Medulla oblongata (tissue), 1 donor: ENCODE data around the gene HLX.
A peak's percentile ranks its signal among the peaks of the same experiment; 100 is the strongest.

Source experiments
- DNase-seq: peaks from one replicate; pipeline ENCODE4 v3.0.0-alpha.2; 2015; ENCODE audit errors: extremely low spot score

HLX gene

GRCh38 chr1:220882061-220882891 is 3.0 kb downstream of the HLX start:
- DNase-seq: peak; percentile 64

DNA sequence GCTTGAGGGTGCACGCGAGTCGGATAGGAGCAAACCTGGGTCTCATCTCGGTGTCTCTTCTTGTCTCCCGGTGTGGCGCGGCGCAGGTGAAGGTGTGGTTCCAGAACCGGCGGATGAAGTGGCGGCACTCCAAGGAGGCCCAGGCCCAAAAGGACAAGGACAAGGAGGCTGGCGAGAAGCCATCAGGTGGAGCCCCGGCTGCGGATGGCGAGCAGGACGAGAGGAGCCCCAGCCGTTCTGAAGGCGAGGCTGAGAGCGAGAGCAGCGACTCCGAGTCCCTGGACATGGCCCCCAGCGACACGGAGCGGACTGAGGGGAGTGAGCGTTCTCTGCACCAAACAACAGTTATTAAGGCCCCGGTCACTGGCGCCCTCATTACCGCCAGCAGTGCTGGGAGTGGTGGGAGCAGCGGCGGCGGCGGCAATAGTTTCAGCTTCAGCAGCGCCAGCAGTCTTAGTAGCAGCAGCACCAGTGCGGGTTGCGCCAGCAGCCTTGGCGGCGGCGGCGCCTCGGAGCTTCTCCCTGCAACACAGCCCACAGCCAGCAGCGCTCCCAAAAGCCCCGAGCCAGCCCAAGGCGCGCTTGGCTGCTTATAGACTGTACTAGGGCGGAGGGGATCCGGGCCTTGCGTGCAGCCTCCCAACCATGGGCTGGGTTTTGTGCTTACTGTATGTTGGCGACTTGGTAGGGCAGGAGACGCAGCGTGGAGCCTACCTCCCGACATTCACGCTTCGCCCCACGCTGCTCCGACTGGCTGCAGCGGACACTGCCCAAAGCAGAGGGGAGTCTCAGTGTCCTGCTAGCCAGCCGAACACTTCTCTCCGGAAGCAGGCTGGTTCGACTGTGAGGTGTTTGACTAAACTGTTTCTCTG is 5.1 kb downstream of the HLX start:
- DNase-seq: no peak

DNA sequence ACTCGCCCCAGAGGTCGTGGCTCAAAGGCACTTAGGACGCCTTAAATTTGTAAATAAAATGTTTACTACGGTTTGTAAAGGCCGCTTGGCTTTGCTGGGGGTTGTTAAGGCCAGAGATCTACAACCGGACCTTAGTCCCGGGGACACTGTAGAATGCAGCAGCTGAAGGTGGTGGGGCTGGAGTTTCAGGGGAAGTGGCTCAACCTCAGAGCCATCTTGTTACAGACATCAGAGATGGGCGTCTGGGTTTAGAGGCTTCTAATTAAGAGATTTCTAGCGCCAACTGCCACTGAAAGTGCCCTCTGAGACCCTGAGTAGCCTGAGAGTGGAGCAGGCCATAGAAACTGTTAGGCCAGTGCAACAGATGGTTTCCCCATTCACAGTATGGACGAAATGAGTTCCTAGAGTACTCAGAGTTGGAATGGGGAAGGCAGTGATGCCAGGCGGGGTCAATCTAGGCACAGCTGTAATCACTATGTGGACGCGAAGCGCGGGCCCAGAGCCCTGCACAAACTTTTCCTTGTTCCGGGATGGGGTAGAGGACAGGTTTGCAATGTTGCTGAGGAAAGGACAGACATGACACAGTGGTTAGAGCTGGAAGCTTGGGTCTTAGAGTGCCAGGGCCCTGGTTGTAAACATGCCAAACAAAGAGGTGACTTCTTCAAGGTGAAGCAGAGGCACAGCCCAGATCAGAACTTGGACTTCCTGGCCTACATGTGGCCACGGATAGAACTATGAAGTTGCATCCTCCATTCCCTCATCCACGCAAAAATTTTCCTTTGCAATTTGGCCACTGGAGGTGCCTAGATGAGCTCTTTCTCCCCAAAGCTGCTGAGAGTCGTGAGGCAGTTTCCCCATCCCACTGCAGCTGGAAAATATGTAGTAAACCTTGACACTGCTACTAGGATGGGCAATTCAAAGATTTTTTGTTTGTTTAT is 6.0 kb downstream of the HLX start:
- no peak for DNase-seq

DNA sequence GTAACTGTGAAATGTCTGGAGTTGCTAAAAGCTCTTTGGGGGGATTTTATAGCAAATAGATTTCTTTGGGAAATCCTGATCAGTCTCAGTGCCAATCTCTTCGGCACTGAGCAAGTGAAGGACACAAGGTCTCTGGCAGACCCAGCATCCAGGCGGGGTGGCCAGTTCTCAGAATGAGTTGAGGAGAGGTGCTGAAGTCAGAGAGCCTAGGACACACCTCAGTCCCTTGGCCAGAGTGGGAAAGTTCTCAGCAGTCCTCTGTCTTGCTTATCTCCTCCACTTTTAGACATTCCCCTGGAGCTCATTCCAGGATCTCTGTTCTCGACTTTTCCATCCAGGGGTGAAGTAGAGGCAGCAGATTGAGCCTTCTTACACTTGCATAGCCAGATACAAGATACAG is 6.7 kb downstream of the HLX start:
- DNase-seq: no peak

GRCh38 chr1:220886470-220887201 is 7.4 kb downstream of the HLX start:
- no peak for DNase-seq

DNA sequence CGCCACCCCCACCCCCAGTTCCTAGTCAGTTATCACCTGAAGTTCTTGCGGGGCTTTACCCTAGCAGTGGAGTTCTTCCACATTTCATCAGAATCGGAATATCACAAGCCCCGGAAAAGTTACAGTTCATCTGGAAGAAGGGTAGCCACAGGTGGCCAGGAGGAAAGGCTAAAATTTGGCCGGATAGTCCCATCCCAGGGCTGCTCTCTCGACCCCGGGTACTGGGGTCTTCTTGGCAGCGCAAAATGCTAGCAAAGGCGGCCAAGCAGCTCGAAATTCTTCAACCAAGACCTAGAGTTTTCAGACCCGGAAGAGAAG is 7.9 kb downstream of the HLX start:
- no peak for DNase-seq

- DNase-seq: no peak
These were observed 8.5 kb downstream of the HLX start for GRCh38 chr1:220887520-220888416.

DNA sequence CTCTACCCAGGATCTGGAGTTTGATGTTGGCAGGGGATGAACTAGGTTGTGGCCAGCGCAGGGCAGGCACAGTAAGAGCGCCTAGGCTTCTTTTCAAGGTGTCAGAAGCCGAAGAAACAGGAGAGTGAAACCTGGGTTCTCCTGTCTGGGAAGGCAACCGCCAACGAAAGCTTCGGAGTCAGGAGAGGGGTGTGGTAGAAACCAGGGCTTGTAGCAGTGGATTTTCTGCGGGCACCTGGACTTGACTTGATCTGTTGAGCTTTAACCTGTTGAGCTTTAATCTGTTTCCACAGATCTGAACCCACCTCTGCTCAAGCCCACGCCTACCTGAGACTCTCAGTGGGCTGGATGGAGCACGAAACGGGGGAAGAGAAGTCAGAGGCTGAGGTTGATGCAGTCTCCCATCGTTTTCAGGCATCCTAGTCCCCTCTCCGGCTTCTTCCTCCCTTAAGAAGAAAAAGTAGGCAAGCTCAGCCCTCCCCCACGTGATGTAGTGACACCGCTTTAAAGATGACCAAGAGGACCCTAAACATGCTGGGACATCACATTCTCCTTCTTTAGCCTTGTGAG is 9.3 kb downstream of the HLX start:
- no peak for DNase-seq

DNA sequence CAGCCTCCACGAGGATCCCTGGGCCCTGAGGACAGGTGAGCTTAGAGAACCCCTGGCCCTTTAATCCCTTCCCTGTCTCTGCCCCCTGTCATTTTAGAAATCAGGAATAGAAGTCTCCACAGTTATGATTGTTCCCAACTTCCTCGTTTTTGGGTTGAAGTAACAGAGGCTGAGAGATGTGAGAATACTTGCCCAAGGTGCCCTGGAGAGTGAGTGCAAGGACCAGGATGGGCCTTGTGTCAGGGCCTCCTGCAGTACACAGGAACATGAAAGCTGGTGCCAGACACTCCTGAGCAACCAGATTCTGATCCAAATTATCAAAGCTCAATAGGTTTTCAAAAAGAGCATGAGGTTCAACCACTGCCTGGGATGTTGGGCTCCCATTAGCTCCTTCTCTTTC is 10.1 kb downstream of the HLX start:
- DNase-seq: no peak

DNA sequence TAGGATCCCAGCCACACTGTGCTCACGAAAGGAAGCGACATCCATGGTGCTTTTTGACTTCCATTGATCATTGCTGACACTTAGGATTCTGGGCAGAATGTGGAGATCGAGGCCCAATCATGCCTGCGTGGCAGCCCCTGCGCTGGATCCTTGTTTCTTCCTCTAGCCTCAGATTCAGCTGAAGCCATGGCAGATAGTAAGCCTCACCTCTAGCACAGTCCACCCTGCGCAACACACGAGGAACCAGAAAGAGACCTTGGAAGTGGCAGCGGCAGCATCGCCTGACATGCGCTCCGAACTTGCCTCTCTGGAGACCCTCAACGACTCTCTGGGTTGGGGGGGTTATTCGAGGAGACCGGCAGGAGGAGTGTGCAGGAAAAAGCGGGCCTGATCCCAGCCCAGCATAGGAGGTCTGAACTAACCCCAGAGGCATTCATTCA is 10.6 kb downstream of the HLX start:
- no peak for DNase-seq

DNA sequence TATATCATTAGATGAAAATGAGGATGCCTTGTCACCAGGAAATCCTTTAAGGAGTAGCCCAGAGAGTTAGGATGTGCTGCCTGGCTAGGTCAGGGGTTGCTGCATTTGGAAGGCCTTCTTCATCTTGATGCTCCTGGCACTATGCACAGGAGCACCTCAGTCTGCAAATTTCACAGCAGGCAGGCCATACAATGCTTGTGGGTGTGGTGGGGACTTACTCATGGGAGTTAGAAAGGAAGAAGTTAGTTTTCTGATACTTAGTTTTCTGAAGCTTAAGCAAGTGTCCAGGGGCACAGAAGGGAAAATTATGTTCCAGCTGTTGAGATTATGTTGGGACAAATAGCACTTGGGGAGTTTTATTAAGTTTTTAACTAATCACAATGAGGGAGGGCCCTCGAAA is 11.4 kb downstream of the HLX start:
- no peak for DNase-seq

DNA sequence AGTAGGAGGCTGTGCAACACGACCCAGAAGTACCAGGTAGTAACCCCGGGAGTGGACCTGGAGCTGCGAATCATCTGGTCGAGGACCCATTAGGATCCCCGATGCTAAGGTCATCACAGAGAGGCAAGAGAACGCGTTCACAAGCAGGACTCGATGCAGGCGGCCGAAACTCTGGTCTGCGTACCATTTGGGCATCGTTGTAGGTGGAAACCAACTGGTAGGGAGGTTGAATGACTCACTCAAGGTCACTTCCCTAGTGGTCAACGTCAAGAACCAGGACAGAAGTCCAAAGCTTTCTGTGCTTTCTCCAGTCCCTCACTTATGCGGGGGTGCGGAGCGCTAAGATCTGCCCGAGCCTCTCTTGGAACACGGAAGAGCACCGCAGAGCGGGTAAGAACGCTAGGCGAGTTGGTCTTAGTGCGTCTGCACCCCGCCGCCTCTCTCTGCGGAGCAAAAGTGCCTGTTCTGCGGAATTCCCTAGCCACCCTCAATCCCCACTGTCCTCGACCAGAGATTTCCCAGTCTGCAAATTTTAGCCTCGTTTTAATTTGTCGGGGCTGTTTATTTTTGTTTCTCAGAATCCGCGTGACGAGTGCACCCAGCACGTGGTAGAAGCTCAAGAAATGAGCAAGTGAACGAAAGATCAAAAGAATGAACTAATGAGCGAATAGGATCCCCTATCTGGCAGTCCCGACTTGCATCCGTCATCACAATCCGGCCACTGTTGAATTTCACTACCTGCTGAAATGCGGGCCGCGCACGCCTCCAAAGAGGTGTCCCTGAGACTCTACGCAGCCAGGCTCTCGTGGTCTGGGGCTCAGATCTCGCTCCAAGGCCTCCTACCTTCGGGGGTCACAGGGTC is 12.2 kb downstream of the HLX start:
- no peak for DNase-seq

- no peak for DNase-seq
These were observed 12.8 kb downstream of the HLX start for GRCh38 chr1:220892086-220892376.

- no peak for DNase-seq
These were observed 13.9 kb downstream of the HLX start for GRCh38 chr1:220892997-220893700.

DNA sequence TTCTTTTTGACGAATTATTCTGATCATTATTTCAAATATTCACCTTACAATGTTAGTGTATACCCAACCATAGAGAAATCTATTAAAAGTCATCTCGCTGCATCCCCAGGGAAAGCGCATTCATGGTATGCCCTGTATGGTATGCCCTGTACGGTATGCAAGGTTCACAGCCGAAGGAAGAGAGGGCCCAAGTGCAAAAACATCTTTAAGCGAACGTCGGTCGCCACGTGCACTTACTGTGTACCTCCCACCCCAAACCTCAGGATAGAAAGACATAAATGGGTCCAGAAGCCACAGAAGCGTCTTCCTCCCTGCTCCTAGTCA is 14.4 kb downstream of the HLX start:
- no peak for DNase-seq

DNA sequence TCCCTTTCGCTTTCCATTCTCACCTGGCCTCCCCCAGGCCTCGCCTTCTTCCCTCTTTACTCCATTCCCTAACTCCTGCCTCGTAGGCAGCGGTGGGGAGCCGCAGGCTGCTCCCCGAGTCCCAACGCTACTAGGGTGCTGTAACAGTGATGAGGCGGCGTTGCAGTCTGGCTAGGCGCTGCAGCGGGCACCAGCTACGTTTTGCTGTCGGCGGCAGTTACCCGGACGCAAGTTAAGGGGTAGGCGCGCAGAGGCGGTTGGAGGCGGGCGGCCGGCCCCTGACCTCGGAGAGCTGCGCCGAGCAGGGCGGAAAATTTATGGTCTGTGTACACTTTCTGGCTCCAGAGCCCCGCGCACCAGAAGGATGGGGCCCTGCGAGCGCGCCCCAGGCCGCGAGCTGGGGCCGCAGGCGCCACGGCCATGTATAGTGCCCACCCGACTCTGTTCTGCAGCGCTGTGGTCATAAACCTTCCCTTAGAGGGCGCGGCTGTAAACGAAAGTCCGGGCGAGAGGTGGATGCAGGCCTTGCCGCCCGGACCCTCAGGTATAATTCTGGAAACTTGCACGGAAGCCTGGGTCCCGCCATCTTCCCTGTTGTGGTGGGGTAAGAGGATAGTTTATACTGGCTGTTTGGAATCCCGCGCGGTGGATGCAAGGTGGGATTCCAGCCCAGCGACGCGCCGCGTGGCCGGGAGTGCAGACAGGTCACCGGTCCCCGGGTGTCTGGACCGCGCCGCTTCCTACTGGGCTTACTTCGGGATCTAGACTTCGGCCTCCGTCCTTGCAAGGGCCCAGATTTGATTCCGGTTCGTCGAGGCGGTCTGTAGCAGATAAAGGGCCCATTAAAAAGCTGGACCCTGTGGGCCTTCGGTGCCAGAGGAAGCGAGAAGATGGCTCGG is 15.0 kb downstream of the HLX start:
- DNase-seq: no peak

DNA sequence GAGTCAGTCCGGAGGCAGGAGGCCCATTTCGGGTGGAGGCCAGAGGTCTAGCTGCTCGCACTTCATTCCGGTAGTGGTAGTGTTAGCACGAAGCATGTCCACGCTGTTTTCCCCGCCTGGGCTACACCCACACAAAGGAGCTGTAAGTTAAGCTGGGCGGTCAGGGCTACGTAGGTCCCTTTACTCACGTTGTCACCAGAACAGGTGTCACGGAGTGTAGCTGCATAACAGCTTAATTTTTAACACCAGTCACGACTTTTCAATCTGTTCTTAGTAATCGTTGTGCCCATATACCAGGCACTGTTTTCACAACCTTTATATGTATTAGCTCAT is 15.6 kb downstream of the HLX start:
- no peak for DNase-seq

GRCh38 chr1:220895412-220895946 is 16.2 kb downstream of the HLX start:
- DNase-seq: no peak
